Calu3 (cell line): ENCODE measurements around the gene CACNG8. TPM values are rescaled to one million over a fixed set of nuclear protein-coding genes. Genes with fewer than 3 reads are reported as not detected.

Experiments
- BruUV-seq: library from RNA; stranded (reverse); fragments of 400-500 nt; replicated peaks from 2 replicates; lab custom pipeline; 2021; lab: Mats Ljungman, UMichigan
- CTCF ChIA-PET: fragments of 300-600 bp; sonication (Branson Sonifier 250); formaldehyde crosslinking; loops from one replicate; lab custom pipeline; 2022; ENCODE audit warnings: antibody characterized with exemption; lab: Charles Lee
- DNase-seq: peaks from one replicate; pipeline ENCODE4 v3.0.0; 2022
- H3K27ac Mint-ChIP-seq: one replicate; pipeline ENCODE4 v1.8.0; 2022; ENCODE audit warnings: mixed read lengths; ENCODE audit not compliant: unreplicated experiment
- H3K27me3 Mint-ChIP-seq: one replicate; pipeline ENCODE4 v1.8.0; 2022; ENCODE audit warnings: mixed read lengths; ENCODE audit not compliant: unreplicated experiment
- H3K36me3 Mint-ChIP-seq: one replicate; pipeline ENCODE4 v1.8.0; 2022; ENCODE audit warnings: mild to moderate bottlenecking, moderate library complexity, mixed read lengths; ENCODE audit not compliant: insufficient read depth, unreplicated experiment
- H3K4me1 Mint-ChIP-seq: one replicate; pipeline ENCODE4 v1.8.0; 2022; ENCODE audit warnings: mild to moderate bottlenecking, low read depth, mixed read lengths; ENCODE audit not compliant: unreplicated experiment
- H3K4me3 Mint-ChIP-seq: one replicate; pipeline ENCODE4 v1.8.0; 2022; ENCODE audit warnings: mild to moderate bottlenecking, low read depth, moderate library complexity, mixed read lengths; ENCODE audit not compliant: unreplicated experiment
- H3K9me3 Mint-ChIP-seq: one replicate; pipeline ENCODE4 v1.8.0; 2022; ENCODE audit warnings: low read depth, mixed read lengths; ENCODE audit not compliant: unreplicated experiment
- intact Hi-C: fragments of 100-400 bp; cut with micrococcal nuclease; formaldehyde crosslinking; loops from one replicate; pipeline ENCODE4 v1.10.0; 2022; ENCODE audit not compliant: unreplicated experiment
- total RNA-seq: library from RNA; stranded (reverse); gene quantifications from 2 replicates; pipeline ENCODE4 v1.2.3, GENCODE V29; 2022
- TF ChIP-seq, protein P1 (sequence below): fragments of 200-600 bp; IDR thresholded peaks from one replicate; pipeline ENCODE4 v1.8.0; 2022; ENCODE audit warnings: antibody characterized with exemption; ENCODE audit not compliant: unreplicated experiment

Gene CACNG8
- total RNA-seq, 1 experiment from 2014 or later, result 19.0 TPM

DNA sequence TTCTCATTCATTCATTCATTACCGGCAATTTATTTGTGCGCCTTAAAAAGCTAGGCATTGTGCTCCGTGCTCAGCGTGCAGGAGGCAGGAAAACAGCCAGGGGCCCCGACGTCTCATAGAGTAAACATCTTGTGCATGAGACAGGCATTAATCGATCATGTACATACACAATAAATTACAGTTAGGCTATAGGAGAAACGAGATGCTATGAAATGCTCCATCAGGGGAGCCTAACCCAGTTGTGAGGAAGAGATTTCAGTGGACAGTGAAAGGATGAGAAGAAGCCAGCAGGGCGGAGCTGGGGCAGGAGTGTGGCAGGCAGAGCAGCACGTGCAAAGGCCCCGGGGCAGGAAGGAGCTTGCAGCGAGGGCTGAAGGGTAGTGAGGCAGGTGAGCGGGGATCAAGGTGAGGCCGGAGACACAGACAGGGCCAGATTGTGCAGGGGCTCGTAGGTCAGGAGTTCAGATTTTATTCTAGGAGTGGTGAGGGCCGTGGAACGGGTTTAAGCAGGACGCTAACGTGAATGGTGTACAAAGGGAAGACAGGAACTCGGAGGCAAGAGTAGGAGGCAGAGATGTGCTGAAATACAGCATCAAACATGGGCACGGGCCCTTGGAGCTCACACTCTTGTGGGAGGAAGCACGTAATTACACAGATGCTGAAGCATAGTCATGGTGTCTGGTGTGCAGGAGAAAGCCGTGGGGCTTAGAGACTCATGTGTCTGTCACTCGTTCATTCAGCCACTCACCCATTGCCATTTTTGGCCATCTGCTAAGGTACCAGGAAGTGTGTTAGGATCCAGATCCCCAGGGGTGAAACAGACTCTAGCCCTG lies 20.9 kb downstream of the CACNG8 start:
- Mint-ChIP-seq H3K9me3 (no peaks in the 10 kb centered on the region), H3K36me3 (peaks cover 33% of the 10 kb centered on the region), H3K27ac (no peak overlapping the region), H3K4me1 (peaks cover 21% of the 10 kb centered on the region), H3K27me3 (no peaks in the 10 kb centered on the region), H3K4me3 (no peak overlapping the region)
- CTCF ChIA-PET, result no interaction called here
- no peak for DNase-seq
- TSS peak; percentile 36 for BruUV-seq
- intact Hi-C loops, result loop anchor here (5.0 to 10.0 kb wide), 2 partner anchors 76 to 131 kb away; partner anchors contain the start of genes CACNG7, PRPF31 and TFPT
- TF ChIP-seq, protein P1, sequence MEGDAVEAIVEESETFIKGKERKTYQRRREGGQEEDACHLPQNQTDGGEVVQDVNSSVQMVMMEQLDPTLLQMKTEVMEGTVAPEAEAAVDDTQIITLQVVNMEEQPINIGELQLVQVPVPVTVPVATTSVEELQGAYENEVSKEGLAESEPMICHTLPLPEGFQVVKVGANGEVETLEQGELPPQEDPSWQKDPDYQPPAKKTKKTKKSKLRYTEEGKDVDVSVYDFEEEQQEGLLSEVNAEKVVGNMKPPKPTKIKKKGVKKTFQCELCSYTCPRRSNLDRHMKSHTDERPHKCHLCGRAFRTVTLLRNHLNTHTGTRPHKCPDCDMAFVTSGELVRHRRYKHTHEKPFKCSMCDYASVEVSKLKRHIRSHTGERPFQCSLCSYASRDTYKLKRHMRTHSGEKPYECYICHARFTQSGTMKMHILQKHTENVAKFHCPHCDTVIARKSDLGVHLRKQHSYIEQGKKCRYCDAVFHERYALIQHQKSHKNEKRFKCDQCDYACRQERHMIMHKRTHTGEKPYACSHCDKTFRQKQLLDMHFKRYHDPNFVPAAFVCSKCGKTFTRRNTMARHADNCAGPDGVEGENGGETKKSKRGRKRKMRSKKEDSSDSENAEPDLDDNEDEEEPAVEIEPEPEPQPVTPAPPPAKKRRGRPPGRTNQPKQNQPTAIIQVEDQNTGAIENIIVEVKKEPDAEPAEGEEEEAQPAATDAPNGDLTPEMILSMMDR, result no peak

DNA sequence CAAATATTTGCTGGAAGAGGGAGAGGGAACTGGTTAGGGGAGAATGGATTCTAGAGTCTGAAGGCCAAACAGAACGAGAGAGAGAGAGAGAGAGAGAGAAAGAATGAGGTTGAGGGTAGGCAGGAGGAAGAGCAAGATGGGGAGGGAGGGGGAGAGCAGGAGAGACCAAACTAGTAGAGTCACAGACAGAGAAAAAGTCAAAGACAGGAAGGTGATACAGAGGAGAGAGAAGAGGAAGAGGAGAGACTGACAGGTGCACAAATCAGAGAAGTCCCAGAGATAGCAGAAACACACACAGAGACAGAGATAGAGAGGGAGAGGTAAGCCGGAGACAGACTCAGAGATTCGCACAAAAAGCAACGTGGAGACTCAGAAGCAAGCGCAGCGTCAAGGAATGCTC lies 23.1 kb downstream of the CACNG8 start:
- CTCF ChIA-PET, result interaction anchor here (0.7 kb wide), 1 partner anchor 52 kb away, joined by 3 read pairs; no protein-coding TSS in a partner anchor
- Mint-ChIP-seq H3K27ac (no peak overlapping the region), H3K27me3 (no peaks in the 10 kb centered on the region), H3K36me3 (peaks cover 13% of the 10 kb centered on the region), H3K4me1 (peaks cover 6% of the 10 kb centered on the region), H3K4me3 (no peak overlapping the region), H3K9me3 (no peaks in the 10 kb centered on the region)
- BruUV-seq, result no TSS peak
- TF ChIP-seq, protein P1, result no peak
- no peak for DNase-seq
- intact Hi-C loops, result loop anchor here (10.0 kb wide), 1 partner anchor 129 kb away; the partner anchor contains the start of genes PRPF31 and TFPT

DNA sequence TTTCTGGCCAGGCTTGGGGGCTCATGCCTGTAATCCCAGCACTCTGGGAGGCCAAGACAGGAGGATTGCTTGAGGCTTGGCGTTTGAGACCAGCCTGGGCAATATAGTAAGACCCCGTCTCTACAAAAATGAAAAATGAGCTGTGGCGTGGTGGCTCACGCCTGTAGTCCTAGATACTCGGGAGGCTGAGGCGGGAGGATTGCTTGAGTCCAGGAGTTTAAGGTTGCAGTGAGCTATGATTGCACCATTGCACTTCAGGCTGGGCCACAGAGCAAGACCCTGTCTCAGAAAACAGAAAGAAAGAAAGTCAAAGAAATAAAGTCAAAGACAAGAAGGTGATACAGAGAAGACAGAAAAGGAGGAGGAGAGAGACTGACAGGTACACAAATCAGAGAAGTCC lies 26.2 kb downstream of the CACNG8 start:
- Mint-ChIP-seq H3K4me1 (peaks cover 16% of the 10 kb centered on the region), H3K27ac (no peak overlapping the region), H3K9me3 (no peaks in the 10 kb centered on the region), H3K27me3 (no peaks in the 10 kb centered on the region), H3K36me3 (peaks cover 32% of the 10 kb centered on the region), H3K4me3 (peak overlapping the region; percentile 51)
- no peak for DNase-seq
- TF ChIP-seq, protein P1, result no peak
- intact Hi-C loops, result loop anchor here (2.0 to 10.0 kb wide), 2 partner anchors 126 to 146 kb away; partner anchors contain the start of genes PRPF31 and TFPT
- BruUV-seq, result TSS peak; percentile 53
- CTCF ChIA-PET, result interaction anchor here (0.8 to 1.3 kb wide), 4 partner anchors 8 to 41 kb away, joined by 3 to 5 read pairs (median 4); no protein-coding TSS in a partner anchor

DNA sequence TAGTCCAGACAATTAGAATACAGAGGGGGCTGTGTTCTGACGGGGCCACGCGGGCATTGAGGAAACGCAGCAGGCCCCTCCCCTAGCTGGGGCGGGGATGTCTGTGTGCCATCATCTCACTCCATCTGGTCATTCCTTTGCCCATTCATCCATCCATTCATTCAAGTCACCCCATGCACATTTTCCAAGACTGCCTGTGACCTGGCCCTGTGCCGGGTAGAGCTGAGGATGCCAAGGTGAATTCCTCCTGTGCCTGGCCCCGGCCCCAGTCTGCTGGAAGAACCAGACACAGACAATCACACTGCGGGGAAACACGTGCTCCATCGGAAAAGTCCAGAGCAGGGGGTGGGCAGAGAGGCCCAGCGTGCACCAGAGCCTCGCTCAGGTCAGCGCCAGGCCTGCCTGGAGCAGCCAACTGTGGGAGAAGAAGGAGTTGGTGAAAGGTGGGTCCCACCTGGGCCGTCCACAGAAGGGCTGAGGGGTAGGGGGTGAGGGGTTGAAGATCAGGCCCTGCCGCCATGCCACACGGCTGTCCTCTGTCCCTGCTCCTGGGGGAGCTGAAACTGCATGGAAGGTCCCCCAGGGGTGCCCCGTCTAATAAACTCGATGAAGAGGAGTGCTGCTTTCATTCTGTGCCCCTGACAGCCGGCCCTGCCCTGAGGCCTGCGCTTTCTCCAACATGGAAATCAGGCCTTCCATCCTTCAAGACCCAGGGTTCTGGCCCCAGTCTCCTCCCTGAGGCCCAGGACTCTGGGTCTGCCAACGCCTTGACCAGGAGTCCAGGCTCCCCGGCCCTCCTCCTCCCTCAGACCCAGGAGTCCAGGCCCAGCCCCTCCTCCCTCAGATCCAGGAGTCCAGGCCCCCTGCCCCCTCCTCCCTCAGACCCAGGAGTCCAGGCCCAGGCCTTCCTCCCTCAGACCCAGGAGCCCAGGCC lies 27.1 kb downstream of the CACNG8 start:
- peaks cover 25% of the 10 kb centered on the region for H3K4me1 Mint-ChIP-seq
- TF ChIP-seq, protein P1, result no peak
- CTCF ChIA-PET, result interaction anchor here (0.8 to 1.3 kb wide), 4 partner anchors 9 to 40 kb away, joined by 3 to 5 read pairs (median 4); no protein-coding TSS in a partner anchor
- H3K27me3 Mint-ChIP-seq, result no peaks in the 10 kb centered on the region
- H3K4me3 Mint-ChIP-seq, result peak overlapping the region; percentile 51
- DNase-seq, result peak; percentile 88
- H3K9me3 Mint-ChIP-seq, result no peaks in the 10 kb centered on the region
- BruUV-seq, result no TSS peak
- intact Hi-C loops, result loop anchor here (2.0 to 10.0 kb wide), 3 partner anchors 33 to 147 kb away; partner anchors contain the start of genes PRPF31 and TFPT
- H3K36me3 Mint-ChIP-seq, result peaks cover 41% of the 10 kb centered on the region
- no peak overlapping the region for H3K27ac Mint-ChIP-seq
